Esophagus squamous epithelium (tissue), 5 donors: ENCODE data around the gene PHKA1. TPM values are rescaled to one million over a fixed set of nuclear protein-coding genes. Genes with fewer than 3 reads are reported as not detected.

ENCODE experiments used
- DNase-seq: peaks from one replicate; lab custom pipeline; 2025; lab: John Stamatoyannopoulos, UW
- H3K27ac ChIP-seq, 4 donors: fragments of 200-600 bp; sonication (generic); one replicate each; pipeline ENCODE4 v1.5.1; 2016 to 2019; ENCODE audit warnings: mild to moderate bottlenecking in 1 of 4
- H3K27me3 ChIP-seq, 4 donors: fragments of 200-600 bp; sonication (generic); 1 replicate in 3 of 4; 2 replicates in 1 of 4; pipeline versions ENCODE4 v1.5.1 to v1.6.0; 2017 to 2021; ENCODE audit warnings: antibody characterized with exemption in 1 of 4
- H3K36me3 ChIP-seq, 3 donors: fragments of 200-600 bp; sonication (generic); one replicate each; pipeline ENCODE4 v1.5.1; 2016 to 2019
- H3K4me1 ChIP-seq, 3 donors: fragments of 200-600 bp; sonication (generic); one replicate each; pipeline ENCODE4 v1.5.1; 2017 to 2019
- H3K4me3 ChIP-seq, 4 donors: fragments of 200-600 bp; sonication (generic); 1 replicate in 3 of 4; 2 replicates in 1 of 4; pipeline ENCODE4 v1.5.1; 2016 to 2019; ENCODE audit warnings: mild to moderate bottlenecking in 2 of 4, moderate library complexity in 1 of 4
- H3K9me3 ChIP-seq, 3 donors: fragments of 200-600 bp; sonication (generic); one replicate each; pipeline ENCODE4 v1.5.1; 2016 to 2019
- CTCF ChIP-seq, 6 experiments: fragments of 450-650 bp in 4 of 6; fragments of 200-600 bp in 2 of 6; sonication (generic) in 2 of 6; IDR thresholded peaks; one replicate each; pipeline ENCODE4 v1.5.1; 2016 to 2019; ENCODE audit warnings: antibody characterized with exemption in 6 of 6, mild to moderate bottlenecking in 4 of 6, moderate library complexity in 4 of 6
- POLR2A ChIP-seq, 4 donors: fragments of 450-650 bp; IDR thresholded peaks; one replicate each; pipeline ENCODE4 v1.6.1; 2017; ENCODE audit warnings: antibody characterized with exemption in 4 of 4, mild to moderate bottlenecking in 4 of 4, moderate library complexity in 3 of 4
- WGBS, 2 donors: methylation state at CpG; one replicate each; pipeline ENCODE4 v1.1.5; 2018; 5-methylcytosine and 5-hydroxymethylcytosine counted together
- intact Hi-C: fragments of 100-400 bp; cut with DNase I; formaldehyde crosslinking; loops from one replicate; pipeline ENCODE4 v1.15.0; 2022
- total RNA-seq, 4 donors: library from RNA; depleted of rRNA; stranded (reverse); fragments of >200 nt; gene quantifications; one replicate each; pipeline ENCODE4 v1.1.0, GENCODE V29; 2016
- donor health status: DM: yes; HTN: yes; CAD: no.

The PHKA1 gene
- total RNA-seq, 4 donors from 2014 or later, result 5.6 to 10.3 (median 7.2) TPM

- intact Hi-C loops, result no loop called here
- Histone ChIP-seq H3K4me1 (no peaks in the 10 kb centered on the region), H3K27ac (no peak overlapping the region), H3K9me3 (peaks cover 0 to 4% (median 0%) of the 10 kb centered on the region in 3 donors), H3K36me3 (no peaks in the 10 kb centered on the region), H3K27me3 (no peaks in the 10 kb centered on the region), H3K4me3 (no peak overlapping the region)
- no peak for DNase-seq
- TF ChIP-seq CTCF (IDR thresholded peaks at IDR 0.05), result no peak
- TF ChIP-seq POLR2A (IDR thresholded peaks at IDR 0.05), result no peak
These were observed 47.7 kb downstream of the PHKA1 start for GRCh38 chrX:72666451-72666850.

- Histone ChIP-seq H3K27me3 (no peaks in the 10 kb centered on the region), H3K36me3 (no peaks in the 10 kb centered on the region), H3K4me1 (no peaks in the 10 kb centered on the region), H3K4me3 (no peak overlapping the region), H3K27ac (no peak overlapping the region), H3K9me3 (peaks cover 0 to 4% (median 0%) of the 10 kb centered on the region in 3 donors)
- DNase-seq, result no peak
- TF ChIP-seq CTCF (IDR thresholded peaks at IDR 0.05), result no peak
- TF ChIP-seq POLR2A (IDR thresholded peaks at IDR 0.05), result no peak
- intact Hi-C loops, result no loop called here
These were observed 50.4 kb downstream of the PHKA1 start for GRCh38 chrX:72663737-72664136.

GRCh38 chrX:72662020-72662747, 51.9 kb downstream of the PHKA1 start:
- Histone ChIP-seq H3K4me3 (no peak overlapping the region), H3K27me3 (no peaks in the 10 kb centered on the region), H3K4me1 (no peaks in the 10 kb centered on the region), H3K9me3 (peaks cover 0 to 4% (median 0%) of the 10 kb centered on the region in 3 donors), H3K36me3 (no peaks in the 10 kb centered on the region), H3K27ac (no peak overlapping the region)
- intact Hi-C loops, result no loop called here
- TF ChIP-seq CTCF (IDR thresholded peaks at IDR 0.05) (no peak), POLR2A (IDR thresholded peaks at IDR 0.05) (no peak)
- WGBS, 2 donors, result 67 to 100% methylated on average over 1 of the region's 5 CpGs
- DNase-seq, result no peak

- Histone ChIP-seq H3K4me1 (no peaks in the 10 kb centered on the region), H3K9me3 (peaks cover 0 to 4% (median 0%) of the 10 kb centered on the region in 3 donors), H3K27me3 (no peaks in the 10 kb centered on the region), H3K4me3 (no peak overlapping the region), H3K36me3 (peaks cover 0 to 4% (median 0%) of the 10 kb centered on the region in 3 donors), H3K27ac (no peak overlapping the region)
- intact Hi-C loops, result no loop called here
- no peak for TF ChIP-seq POLR2A (IDR thresholded peaks at IDR 0.05)
- no peak for TF ChIP-seq CTCF (IDR thresholded peaks at IDR 0.05)
- DNase-seq, result no peak
These were observed 54.4 kb downstream of the PHKA1 start for GRCh38 chrX:72659723-72660122.

- WGBS, 2 donors, result 33 to 47% methylated on average over 1 of the region's 1 CpG
- TF ChIP-seq POLR2A (IDR thresholded peaks at IDR 0.05) (no peak), CTCF (IDR thresholded peaks at IDR 0.05) (no peak)
- Histone ChIP-seq H3K4me1 (no peaks in the 10 kb centered on the region), H3K27me3 (no peaks in the 10 kb centered on the region), H3K9me3 (no peaks in the 10 kb centered on the region), H3K4me3 (no peak overlapping the region), H3K36me3 (peaks cover 0 to 15% (median 0%) of the 10 kb centered on the region in 3 donors), H3K27ac (no peak overlapping the region)
- DNase-seq, result no peak
- intact Hi-C loops, result no loop called here
These were observed 62.0 kb downstream of the PHKA1 start for GRCh38 chrX:72652082-72652481.
